H1 (cell line): ENCODE results near the gene PLD2. TPM values are rescaled to one million over a fixed set of nuclear protein-coding genes. Genes with fewer than 3 reads are reported as not detected.

ENCODE experiments used
- ASH2L ChIP-seq: fragments of 200-600, 300-600 bp; sonication (generic); IDR thresholded peaks from one replicate; pipeline ENCODE4 v1.7.1; 2017; ENCODE audit warnings: low read length
- CTCF ChIP-seq, 3 experiments: IDR thresholded peaks; 1 replicate in 2 of 3; 2 replicates in 1 of 3; pipeline versions ENCODE4 v1.5.1 to v1.6.1; 2011; ENCODE audit warnings: low read length in 3 of 3, mild to moderate bottlenecking in 3 of 3, inconsistent platforms in 2 of 3, low read depth in 1 of 3, moderate library complexity in 1 of 3; ENCODE audit not compliant: insufficient read depth in 1 of 3; ENCODE audit errors: control extremely low read depth in 1 of 3
- KDM4A ChIP-seq: IDR thresholded peaks from one replicate; pipeline ENCODE4 v1.7.1; 2012; ENCODE audit warnings: low read depth, mild to moderate bottlenecking, moderate library complexity, low read length, inconsistent platforms; ENCODE audit not compliant: severe bottlenecking
- PHF8 ChIP-seq: fragments of 200-600 bp; sonication (generic); conservative IDR thresholded peaks from 2 replicates; pipeline ENCODE4 v1.7.1; 2012; ENCODE audit warnings: low read depth, mild to moderate bottlenecking, inconsistent platforms, low read length, moderate library complexity
- POLR2A ChIP-seq, 2 experiments: IDR thresholded peaks; 1 replicate in 1 of 2; 2 replicates in 1 of 2; pipeline ENCODE4 v1.6.1; 2011; ENCODE audit warnings: low read depth in 2 of 2, low read length in 2 of 2, mild to moderate bottlenecking in 2 of 2; ENCODE audit errors: control extremely low read depth in 1 of 2
- RNF2 ChIP-seq: fragments of 200-900, 300-1000 bp; sonication (generic); IDR thresholded peaks from 2 replicates; pipeline ENCODE4 v1.7.1; 2016; ENCODE audit warnings: borderline replicate concordance, low read depth, mild to moderate bottlenecking, antibody characterized with exemption, low read length; ENCODE audit not compliant: poor library complexity, severe bottlenecking; ENCODE audit errors: missing control alignments
- TCF12 ChIP-seq: IDR thresholded peaks from 2 replicates; pipeline ENCODE4 v1.6.1; 2011; ENCODE audit warnings: low read depth, mild to moderate bottlenecking, low read length
- polyA plus RNA-seq, 7 experiments: library from polyadenylated mRNA; depleted of rRNA in 3 of 7; stranded (reverse) in 5 of 7; unstranded in 2 of 7; fragments of >200 nt in 5 of 7; fragments of 200-250 nt in 2 of 7; gene quantifications; 1 replicate in 5 of 7; 2 replicates in 1 of 7; 4 replicates in 1 of 7; pipeline versions ENCODE4 v1.2.1 to v1.2.3, GENCODE V29; 2011 to 2013; ENCODE audit warnings: missing spikeins in 2 of 7, mixed read lengths in 2 of 7
- total RNA-seq: library from RNA; stranded (reverse); fragmentation: NEBNext Ultra II Directional; extraction: Animal tissue kit (Norgen Biotek cat#: 25700); gene quantifications from 2 replicates; pipeline ENCODE4 v1.2.1, GENCODE V29; 2021

Gene PLD2
- total and polyA plus RNA-seq, 2 of the 8 experiments (the other 6 are each of a cell fraction or from before 2014, with no cell fraction given): 44.3 to 48.4 TPM

- no peak for TF ChIP-seq CTCF (IDR thresholded peaks at IDR 0.05; ENCODE audit: control extremely low read depth in 1 of 3, insufficient read depth in 1 of 3, low read depth in 1 of 3, low read length in 3 of 3)
- TF ChIP-seq RNF2: no peak
- no peak for TF ChIP-seq KDM4A
- TF ChIP-seq POLR2A (IDR thresholded peaks at IDR 0.05; ENCODE audit: control extremely low read depth in 1 of 2, low read depth in 2 of 2, low read length in 2 of 2): no peak
- no peak for TF ChIP-seq PHF8
- TF ChIP-seq TCF12: no peak
- TF ChIP-seq ASH2L: no peak
Measured at GRCh38 chr17:4840893-4841242, 33.9 kb downstream of the PLD2 start (continued).
